Esophagus squamous epithelium (tissue), 4 donors: ENCODE data around the gene DAP3.
"Not testable (repeated sequence)": the region's sequence is repeated elsewhere in the genome, so short reads cannot be mapped to it uniquely, and the experiment has no call there.

ENCODE experiments used
- POLR2A ChIP-seq, 4 donors: fragments of 450-650 bp; IDR thresholded peaks; one replicate each; pipeline ENCODE4 v1.6.1; 2017; ENCODE audit warnings: antibody characterized with exemption in 4 of 4, mild to moderate bottlenecking in 4 of 4, moderate library complexity in 3 of 4
- TF ChIP-seq, protein P1 (sequence below), 6 experiments: fragments of 450-650 bp in 4 of 6; fragments of 200-600 bp in 2 of 6; sonication (generic) in 2 of 6; IDR thresholded peaks; one replicate each; pipeline ENCODE4 v1.5.1; 2016 to 2019; ENCODE audit warnings: antibody characterized with exemption in 6 of 6, mild to moderate bottlenecking in 4 of 6, moderate library complexity in 4 of 6

DNA sequence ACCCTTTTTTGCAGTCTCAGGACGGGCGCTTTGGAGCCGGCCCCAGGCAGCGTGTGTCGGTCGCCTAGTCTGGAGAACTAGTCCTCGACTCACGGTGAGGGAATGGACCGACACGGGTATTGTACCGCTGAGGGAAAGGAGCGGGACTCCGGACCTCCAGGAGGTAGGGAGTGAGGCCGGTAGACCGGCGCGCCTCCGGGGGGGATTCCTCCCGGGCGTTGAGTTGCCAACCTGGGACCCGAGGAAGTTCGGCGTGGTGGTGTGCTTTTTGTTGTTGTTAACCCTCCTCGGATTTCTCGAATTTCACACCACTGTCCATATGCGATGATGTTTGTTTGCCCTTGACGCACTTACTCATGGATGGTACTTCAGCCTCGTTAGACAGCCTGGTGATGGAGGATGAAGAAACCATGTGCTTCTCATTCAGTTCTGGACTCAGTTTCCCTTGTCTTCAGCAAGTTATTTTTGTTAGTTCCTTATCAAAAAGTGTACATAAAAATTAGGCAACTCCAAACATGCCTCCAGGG is at the start of gene DAP3:
- TF ChIP-seq, protein P1, sequence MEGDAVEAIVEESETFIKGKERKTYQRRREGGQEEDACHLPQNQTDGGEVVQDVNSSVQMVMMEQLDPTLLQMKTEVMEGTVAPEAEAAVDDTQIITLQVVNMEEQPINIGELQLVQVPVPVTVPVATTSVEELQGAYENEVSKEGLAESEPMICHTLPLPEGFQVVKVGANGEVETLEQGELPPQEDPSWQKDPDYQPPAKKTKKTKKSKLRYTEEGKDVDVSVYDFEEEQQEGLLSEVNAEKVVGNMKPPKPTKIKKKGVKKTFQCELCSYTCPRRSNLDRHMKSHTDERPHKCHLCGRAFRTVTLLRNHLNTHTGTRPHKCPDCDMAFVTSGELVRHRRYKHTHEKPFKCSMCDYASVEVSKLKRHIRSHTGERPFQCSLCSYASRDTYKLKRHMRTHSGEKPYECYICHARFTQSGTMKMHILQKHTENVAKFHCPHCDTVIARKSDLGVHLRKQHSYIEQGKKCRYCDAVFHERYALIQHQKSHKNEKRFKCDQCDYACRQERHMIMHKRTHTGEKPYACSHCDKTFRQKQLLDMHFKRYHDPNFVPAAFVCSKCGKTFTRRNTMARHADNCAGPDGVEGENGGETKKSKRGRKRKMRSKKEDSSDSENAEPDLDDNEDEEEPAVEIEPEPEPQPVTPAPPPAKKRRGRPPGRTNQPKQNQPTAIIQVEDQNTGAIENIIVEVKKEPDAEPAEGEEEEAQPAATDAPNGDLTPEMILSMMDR (IDR thresholded peaks at IDR 0.05), result not testable (repeated sequence)
- peak in 1 of 4 donors; percentile 22 for TF ChIP-seq POLR2A (IDR thresholded peaks at IDR 0.05)
